Hematopoietic multipotent progenitor cell (in vitro differentiated cells): ENCODE results near the gene PROS1. TPM values are rescaled to one million over a fixed set of nuclear protein-coding genes. Genes with fewer than 3 reads are reported as not detected.
"Not testable (repeated sequence)": the region's sequence is repeated elsewhere in the genome, so short reads cannot be mapped to it uniquely, and the experiment has no call there.

ENCODE experiments used
- DNase-seq, 3 donors: peaks; one replicate each; pipeline ENCODE4 v3.0.0-alpha.2; 2011 to 2015; ENCODE audit warnings: low read depth in 2 of 3, low spot score in 2 of 3
- small RNA-seq: library from RNA; depleted of rRNA; stranded (forward); fragments of <200 nt; gene quantifications from one replicate; pipeline ENCODE3, GENCODE V24; 2012
- total RNA-seq: library from RNA; depleted of rRNA; stranded (reverse); fragments of >200 nt; gene quantifications from one replicate; pipeline ENCODE4 v1.2.3, GENCODE V29; 2012

PROS1 gene
- total RNA-seq, 1 donor: 0.54 TPM

DNA sequence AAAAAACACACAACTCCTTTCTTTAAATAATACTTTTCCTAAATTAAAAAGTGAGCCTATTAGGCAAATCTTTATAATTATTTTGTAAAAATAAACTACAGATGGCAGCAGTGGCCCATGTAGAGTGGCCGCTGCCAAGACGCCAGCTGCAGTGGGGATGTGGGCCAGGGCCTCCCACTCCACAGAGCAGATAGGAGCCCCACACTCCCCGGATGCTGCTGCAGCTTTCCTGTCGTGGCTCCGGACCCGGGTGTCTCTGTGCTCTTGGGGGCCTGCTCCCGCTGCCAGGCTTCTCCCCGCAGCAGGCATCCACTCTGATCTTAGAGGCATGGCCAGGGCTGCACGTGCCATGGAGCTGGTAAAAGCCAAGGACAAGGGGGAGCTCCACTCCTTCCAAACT, 67.5 kb downstream of the PROS1 start:
- no peak for DNase-seq

DNA sequence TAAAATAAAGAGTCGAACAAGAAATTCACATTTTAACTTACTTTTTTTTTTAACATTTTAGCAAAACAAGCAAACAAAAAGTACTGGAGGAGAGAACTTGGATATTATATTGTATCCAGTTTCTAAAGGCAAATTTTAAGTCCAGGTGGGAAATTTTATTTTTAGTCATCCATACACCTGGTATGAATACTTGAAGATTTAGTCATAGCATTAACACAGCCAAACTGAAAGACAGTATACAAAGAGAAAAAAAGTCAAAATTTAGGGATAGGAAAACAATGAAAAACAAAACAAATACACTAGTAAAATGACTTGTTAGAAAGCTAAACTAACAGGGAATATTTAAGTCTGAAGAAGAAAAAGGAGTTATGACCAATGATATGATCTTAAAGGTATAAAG, 69.1 kb downstream of the PROS1 start:
- no peak for DNase-seq

DNA sequence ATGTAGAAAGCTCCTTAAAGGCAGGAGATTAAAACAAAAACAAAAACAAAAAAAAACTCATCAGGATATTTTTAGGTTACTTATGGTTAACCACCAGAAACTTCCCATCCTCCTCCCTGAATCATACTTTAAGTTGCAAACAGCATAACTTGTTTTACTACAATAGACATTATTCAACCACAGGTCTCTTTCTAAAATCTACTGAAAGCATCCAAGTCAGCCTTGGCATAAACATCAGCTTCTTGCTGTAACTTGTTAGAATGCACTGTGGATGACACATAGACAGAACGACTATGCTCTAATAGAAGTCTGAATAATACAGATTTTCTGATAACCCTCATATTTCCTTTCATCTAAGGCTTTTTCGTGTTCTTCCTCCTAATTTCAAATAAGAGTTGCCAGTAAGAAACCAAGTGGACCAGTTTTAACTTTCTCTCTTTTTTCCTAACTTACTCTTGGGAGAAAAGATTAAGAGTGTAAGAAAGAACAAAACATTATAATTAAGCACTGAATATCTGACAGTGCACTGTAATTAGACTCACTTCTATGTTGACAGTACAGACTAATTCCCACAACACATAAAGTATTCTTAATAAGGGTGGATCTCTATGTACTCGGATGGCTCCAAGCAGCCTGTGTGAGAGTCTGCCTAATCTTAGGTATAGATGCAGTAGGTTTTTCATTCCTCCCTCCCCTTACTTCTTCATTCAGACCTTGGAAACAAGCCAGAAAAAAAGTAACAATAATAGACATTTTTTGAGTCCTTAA, 95.3 kb downstream of the PROS1 start:
- not testable (repeated sequence) for DNase-seq

DNA sequence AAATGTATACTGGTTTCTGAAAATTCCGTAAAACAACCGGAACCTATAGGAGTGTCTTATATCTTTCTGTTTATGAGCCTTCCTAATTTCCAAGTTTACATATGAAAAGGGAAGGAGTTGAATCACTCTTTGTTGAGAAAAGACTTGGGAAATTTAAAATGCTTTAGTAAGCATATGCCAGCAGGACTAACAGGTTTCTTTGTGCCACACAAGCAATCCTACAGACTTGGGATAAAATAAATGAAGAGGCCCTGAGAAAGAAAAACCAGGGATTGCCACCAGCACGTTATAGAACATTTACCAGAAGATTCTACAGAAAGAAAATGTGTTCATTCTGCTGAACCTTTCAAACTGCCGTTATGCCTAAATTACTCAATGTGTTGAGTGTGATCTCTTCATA, 96.3 kb downstream of the PROS1 start:
- DNase-seq: not testable (repeated sequence)

DNA sequence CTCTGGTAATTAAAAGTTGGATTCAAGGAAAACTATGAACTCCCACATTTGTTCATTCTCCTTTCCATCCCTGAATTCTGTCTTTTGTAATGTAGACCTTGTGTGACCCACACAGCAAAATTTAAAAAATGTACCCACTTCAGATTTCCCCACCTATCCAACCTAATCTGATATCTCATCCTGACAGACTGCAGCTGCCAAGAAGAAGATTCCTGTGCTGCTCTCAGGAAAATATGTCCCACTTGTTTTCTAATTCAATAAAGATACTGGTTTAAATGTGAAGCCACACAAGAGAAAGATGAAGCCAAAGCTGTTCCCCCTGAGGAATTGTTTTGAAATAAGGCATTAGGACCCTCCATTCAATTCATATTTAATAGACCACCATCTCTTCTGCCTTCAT, 100.3 kb downstream of the PROS1 start:
- DNase-seq: not testable (repeated sequence)

DNA sequence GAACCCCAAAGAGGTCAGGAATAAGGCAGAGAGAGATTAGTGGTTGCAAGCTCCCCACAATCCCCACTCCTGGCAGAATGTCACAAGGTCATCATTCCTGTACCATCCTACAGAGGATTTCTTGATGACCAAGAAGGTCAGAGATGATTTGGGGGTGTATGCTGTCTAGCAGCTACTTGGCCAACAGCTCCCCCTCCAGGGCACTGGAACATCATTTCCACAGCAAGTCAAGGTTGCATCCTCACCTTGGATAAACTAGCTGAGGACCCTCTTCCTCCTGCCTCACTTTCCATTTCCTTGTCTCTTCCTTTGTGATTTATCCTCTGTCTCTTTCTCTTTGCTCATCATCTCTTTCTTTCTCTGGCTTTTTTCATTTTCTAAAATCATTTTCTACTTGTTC, 106.3 kb downstream of the PROS1 start:
- DNase-seq: no peak

DNA sequence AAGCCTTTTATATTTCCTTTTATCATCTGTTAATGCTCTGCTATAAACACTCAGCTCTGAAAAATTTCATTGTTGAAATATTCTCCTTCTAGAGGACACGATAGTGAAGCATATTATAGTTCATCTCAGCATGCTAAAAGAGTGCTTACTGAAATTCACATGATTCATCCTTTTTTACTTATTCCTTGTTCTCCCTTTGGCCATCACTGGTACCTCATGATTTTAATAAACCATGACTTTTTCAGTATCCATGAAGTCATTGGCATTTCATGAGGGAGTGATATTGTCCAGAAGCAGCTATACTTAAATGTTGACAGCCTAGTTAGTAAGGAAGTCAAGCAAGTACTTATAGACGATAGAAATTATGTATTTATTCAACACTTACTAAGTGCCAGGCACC, 112.7 kb downstream of the PROS1 start:
- no peak for DNase-seq

DNA sequence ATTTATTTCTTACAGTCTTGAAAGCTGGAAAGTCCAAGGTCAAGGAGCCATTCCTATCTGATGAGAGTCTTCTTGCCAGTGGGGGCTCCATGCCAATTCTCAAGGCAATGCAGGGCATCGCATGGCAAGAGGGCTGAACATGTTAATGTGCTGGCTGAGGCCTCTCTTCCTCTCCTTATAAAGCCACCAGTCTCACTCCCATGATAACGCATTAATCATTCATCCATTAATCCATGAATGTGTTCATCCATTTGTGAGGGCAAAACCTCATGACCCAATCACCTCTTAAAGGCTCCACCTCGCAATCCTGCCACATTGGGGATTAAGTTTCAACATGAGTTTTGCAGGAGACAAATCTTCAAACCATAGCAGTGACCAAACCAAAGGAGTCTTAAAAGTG, 118.3 kb downstream of the PROS1 start:
- no peak for DNase-seq

DNA sequence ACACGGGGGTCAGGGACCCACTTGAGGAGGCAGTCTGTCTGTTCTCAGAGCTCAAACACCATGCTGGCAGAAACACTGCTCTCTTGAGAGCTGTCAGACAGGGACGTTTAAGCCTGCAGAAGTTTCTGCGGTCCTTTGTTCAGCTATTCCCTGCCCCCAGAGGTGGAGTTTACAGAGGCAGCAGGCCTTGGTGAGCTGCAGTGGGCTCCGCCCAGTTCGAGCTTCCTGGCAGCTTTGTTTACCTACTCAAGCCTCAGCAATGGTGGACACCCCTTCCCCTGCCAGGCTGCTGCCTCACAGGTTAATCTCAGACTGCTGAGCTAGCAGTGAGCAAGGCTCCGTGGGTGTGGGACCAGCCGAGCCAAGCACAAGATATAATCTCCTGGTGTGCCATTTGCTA, 121.5 kb downstream of the PROS1 start:
- not testable (repeated sequence) for DNase-seq

DNA sequence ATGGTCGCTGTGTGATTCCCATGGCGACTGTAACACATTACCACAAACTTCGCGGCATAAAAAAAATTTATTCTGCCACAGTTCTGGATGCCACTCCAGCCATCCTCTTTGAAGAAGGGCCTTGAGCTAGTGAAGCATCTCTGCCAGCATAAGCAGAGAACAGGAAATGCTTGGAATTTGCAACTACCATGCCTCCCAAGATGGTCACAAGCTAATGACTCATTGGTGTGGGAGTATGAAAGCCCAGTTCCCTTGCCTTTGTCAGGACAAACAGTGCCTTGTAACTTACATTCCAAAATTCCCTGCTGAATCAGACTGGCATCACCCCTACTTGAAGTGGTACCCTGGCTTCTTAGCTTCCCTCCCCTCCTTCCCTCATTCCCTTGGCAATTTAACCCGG, 129.7 kb downstream of the PROS1 start:
- DNase-seq: no peak

DNA sequence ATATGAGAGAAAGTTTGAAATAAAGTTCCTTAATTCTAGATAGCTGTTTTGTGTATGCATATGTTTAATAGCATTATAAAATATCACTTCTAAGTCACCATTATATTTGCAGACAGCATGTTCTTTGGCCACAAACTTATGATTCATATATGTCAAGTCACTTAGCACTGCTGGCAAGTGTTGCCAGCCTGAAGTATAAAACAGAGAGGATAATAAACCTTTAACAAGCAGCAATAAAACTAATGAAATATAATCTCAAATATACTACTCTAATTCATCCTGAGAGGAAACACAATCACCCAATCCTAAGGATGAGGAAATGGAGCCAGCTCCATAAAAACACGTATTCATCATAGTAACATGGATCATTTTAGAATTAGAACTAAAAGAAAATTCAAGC, 134.5 kb downstream of the PROS1 start:
- not testable (repeated sequence) for DNase-seq

Small RNA genes lying within 50 kb of the gene (small RNA-seq; reads per million reads assigned to genes)
- gene RF00019: not detected
- gene RNU6-488P: not detected
- not detected for gene RNU6-511P

Other genes with a start within 250 kb of the PROS1 start
- 4.8 TPM for gene ARL13B, start 6.3 kb upstream of the PROS1 start, total RNA-seq
- gene STX19, start 54.7 kb upstream of the PROS1 start, total RNA-seq: not detected
- gene DHFR2, start 89.0 kb upstream of the PROS1 start, total RNA-seq: 1.6 TPM
- 12.7 TPM for gene NSUN3, start 89.2 kb upstream of the PROS1 start, total RNA-seq